GM23338 (cell line): ENCODE measurements around the gene IGF2BP1.
"Not testable (repeated sequence)": the region's sequence is repeated elsewhere in the genome, so short reads cannot be mapped to it uniquely, and the experiment has no call there.

ENCODE experiments used
- CREB1 ChIP-seq: fragments of 250-450 bp; sonication (Bioruptor Pico); IDR thresholded peaks from 2 replicates; pipeline ENCODE4 v1.5.0; 2020; ENCODE audit warnings: low read depth, mild to moderate bottlenecking, moderate library complexity
- CTCF ChIP-seq, 2 experiments: fragments of 200-600 bp in 1 of 2; sonication (generic) in 1 of 2; conservative IDR thresholded peaks; 2 replicates each; pipeline versions ENCODE4 v1.5.1 to v1.6.1; 2016 to 2017; ENCODE audit warnings: antibody characterized with exemption in 2 of 2, low read depth in 2 of 2, mild to moderate bottlenecking in 2 of 2, moderate library complexity in 1 of 2
- ETS1 ChIP-seq: IDR thresholded peaks from 2 replicates; pipeline ENCODE4 v1.6.1; 2016; ENCODE audit warnings: antibody characterized with exemption
- EZH2 ChIP-seq: fragments of 200-600 bp; sonication (generic); IDR thresholded peaks from one replicate; pipeline ENCODE4 v1.8.0; 2017; ENCODE audit warnings: antibody characterized with exemption, mild to moderate bottlenecking, low read depth; ENCODE audit not compliant: unreplicated experiment
- EZH2phosphoT487 ChIP-seq: fragments of 200-600 bp; sonication (generic); IDR thresholded peaks from one replicate; pipeline ENCODE4 v1.8.1; 2018; ENCODE audit warnings: antibody characterized with exemption; ENCODE audit not compliant: unreplicated experiment
- JUNB ChIP-seq: IDR thresholded peaks from one replicate; pipeline ENCODE4 v1.6.1; 2016; ENCODE audit warnings: antibody characterized with exemption; ENCODE audit not compliant: unreplicated experiment
- NANOG ChIP-seq: IDR thresholded peaks from 2 replicates; pipeline ENCODE4 v1.6.1; 2016; ENCODE audit warnings: antibody characterized with exemption, borderline replicate concordance
- POLR2AphosphoS5 ChIP-seq: IDR thresholded peaks from 2 replicates; pipeline ENCODE4 v1.6.1; 2016; ENCODE audit warnings: antibody characterized with exemption, low read depth
- REST ChIP-seq: IDR thresholded peaks from one replicate; pipeline ENCODE4 v1.6.1; 2018; ENCODE audit warnings: antibody characterized with exemption; ENCODE audit not compliant: unreplicated experiment
- ZNF462 ChIP-seq: fragments of 250-450 bp; sonication (Bioruptor Pico); IDR thresholded peaks from 2 replicates; pipeline ENCODE4 v1.5.0; 2020; ENCODE audit warnings: mild to moderate bottlenecking, moderate library complexity

- not testable (repeated sequence) for TF ChIP-seq CTCF (conservative IDR thresholded peaks at IDR 0.05; ENCODE audit: low read depth in 2 of 2); POLR2AphosphoS5; ETS1; REST; EZH2phosphoT487; NANOG; CREB1 (CRISPR knock-in tag); EZH2; ZNF462; JUNB
Observed at GRCh38 chr17:49103360-49103759, 106.2 kb downstream of the IGF2BP1 start.
